Measurements from ENCODE around the gene HPSE2.
"Not testable (repeated sequence)": the region's sequence is repeated elsewhere in the genome, so short reads cannot be mapped to it uniquely, and the experiment has no call there.

Gene HPSE2

DNA sequence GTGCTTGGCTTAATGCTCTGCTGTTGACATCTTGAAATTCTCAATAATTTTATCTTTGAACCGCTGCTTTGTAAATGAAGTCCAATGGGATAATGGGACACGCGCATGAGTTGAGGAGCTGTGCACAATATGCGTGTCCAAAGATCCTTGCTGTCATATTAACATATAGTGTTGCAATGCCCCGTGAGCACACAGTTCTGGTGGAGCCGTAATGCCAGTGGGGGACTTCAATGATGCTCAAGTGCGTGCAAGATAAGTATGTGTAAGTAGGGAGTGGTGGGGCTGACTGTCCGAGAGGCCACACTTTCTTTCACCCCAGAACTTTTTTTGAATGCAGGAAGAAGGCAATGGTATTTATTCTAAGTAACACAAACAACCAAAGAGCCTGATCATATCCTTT is 711.5 kb downstream of the HPSE2 start:
- no peak for DNase-seq (ENCODE audit: extremely low read depth in 1 of 2, low read depth in 1 of 2)

DNA sequence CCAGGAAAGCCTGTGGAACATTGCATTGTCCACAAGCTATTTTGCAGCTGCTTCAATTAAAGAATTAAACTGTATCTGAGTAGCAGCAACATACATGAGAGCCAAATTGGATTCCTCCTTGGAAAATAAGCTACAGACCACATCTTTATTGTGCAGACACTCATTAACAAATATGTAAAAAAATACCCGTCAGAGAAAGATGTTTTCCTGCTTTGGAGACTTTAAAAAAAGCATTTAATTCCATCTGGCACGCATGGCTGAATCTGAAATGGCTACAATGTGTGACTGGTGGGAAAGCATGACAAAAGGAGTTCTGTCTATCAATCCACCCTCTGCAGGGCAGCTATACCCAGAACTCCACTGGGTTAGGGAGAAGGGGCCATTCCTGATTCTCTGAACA is 715.8 kb downstream of the HPSE2 start:
- DNase-seq (ENCODE audit: extremely low read depth in 1 of 2, low read depth in 1 of 2), result no peak

DNA sequence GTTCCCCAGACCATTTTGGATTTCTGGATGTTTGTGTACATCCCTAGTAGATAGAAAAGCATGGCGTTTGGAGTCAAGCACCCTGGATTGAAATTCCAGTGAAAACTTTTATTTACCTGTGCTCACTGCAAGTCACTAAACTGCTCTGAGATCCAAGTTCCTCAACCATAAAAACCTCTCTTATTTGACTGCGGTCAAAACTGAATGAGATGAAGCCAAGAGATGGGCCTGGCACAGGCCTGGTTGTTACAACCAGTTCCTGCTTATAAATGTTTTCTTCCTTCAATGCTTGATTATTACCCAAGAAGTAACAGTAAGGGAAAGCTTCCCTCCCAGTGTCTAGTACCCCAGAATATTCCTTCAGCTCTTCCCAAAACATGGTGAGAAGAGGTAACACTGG is 718.0 kb downstream of the HPSE2 start:
- no peak for DNase-seq (ENCODE audit: extremely low read depth in 1 of 2, low read depth in 1 of 2)

DNA sequence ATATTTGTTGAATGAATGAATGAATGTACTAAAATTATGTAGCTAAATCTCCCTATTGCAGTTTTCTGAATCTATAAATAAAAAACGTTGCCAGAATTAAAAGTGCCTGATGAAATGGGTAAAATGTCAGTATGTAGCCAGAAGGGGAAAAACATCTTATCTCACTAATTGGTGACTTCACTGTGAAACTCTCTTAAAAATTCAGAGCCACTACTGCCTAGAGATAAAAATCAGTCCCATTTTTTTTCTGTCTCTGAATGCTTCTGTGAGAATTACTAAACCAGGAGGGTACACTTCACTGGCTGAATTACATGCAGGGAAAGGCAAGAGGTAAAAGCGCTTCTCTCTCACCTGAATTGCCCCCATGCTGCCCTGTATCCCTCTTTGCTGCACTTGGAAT is 719.3 kb downstream of the HPSE2 start:
- no peak for DNase-seq (ENCODE audit: extremely low read depth in 1 of 2, low read depth in 1 of 2)

DNA sequence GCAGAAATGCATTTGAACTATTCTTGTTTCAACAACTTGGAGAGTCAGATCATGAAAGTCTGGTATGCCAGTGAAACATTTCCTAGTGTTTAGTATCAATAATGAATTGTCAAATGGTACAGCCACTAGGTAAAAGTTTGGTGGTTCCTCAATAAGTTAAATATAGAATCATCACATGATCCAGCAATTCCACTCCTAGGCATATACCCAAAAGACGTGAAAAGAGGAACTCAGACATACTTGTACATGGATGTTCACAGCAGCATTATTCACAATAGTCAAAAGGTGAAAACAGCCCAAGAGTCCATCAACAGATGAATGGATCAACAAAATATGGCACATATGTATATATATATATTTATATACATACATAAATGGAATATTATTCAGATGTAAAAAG is 721.9 kb downstream of the HPSE2 start:
- no peak for DNase-seq (ENCODE audit: extremely low read depth in 1 of 2, low read depth in 1 of 2)

DNA sequence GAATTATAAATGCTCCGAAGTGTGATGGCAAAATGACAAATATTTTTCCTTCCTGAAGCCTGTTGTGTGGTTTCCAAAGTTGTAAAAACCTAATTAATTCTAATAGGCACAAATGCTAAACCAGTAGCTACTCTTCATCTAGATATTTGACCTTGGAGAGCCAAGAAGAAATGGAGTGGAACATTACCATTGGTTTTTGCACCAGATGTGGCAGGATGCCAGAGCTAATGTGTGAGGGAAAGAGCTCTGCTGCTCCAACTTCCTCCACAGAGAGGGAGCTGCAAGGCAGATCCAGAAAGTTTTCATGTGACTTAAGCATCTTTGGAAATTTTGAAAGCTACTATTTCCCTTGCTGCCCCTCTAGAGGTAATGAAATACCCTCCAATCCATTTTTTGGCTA is 723.8 kb downstream of the HPSE2 start:
- DNase-seq (ENCODE audit: extremely low read depth in 1 of 2, low read depth in 1 of 2), result no peak

DNA sequence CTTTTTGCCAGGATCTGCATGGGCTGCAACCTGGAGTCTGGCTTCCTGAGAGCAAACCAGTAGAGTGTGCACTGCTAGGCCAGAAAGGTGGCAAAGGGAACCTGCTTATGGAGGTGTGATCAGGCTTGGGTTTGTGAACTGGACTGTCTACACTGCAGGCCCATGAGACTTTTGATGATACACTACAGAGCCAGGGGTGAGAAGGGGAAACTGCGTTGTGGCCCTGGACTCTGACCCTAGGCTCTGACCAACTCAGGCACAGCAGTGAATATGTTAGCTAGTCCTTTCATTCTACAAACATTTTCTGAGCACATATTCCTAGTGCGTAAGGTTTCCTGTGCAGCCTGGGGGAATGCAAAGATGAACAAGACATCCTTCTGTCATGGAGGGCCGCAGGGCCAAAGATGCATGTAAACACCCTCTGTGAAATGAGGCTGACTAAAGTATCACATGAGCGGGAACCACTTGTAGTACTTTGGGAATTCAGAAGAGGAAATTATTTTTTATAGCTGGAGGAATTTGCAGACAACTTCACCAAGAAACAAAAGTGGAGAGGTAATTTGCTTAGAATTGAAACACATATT is 725.1 kb downstream of the HPSE2 start:
- DNase-seq (ENCODE audit: extremely low read depth in 1 of 2, low read depth in 1 of 2), result no peak

DNA sequence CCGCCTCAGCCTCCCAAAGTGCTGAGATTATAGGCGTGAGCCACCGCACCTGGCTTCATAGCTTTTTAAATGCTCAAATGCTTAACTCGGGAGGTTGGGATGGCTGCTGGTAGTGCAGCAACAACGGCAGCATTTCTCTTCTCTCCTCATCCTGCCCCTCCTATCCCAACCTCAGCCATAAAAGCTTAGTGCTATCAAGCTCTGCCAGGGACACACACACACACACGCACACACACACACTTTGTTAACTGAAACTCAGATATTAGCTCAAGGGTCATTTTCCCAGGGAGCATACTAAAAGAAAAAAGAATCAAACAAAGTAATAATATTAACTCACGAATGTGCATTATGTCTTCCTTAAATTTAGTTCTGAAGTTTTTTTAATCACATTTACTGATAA is 725.9 kb downstream of the HPSE2 start:
- DNase-seq (ENCODE audit: extremely low read depth in 1 of 2, low read depth in 1 of 2), result no peak

DNA sequence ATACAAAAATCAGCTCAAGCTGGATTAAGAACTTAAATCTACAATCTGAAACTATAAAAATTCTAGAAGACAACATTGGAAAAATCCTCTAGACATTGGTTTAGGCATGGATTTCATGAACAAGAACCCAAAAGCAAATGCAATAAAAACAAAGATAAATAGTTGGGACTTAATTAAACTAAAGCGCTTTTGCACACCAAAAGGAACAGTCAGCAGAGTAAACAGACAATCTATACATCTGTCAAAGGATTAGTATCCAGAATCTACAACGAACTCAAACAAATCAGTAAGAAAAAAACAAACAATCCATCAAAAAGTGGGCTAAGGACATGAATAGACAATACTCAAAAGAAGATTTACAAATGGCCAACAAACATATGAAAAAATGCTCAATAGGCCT is 733.1 kb downstream of the HPSE2 start:
- DNase-seq (ENCODE audit: extremely low read depth in 1 of 2, low read depth in 1 of 2), result not testable (repeated sequence)

DNA sequence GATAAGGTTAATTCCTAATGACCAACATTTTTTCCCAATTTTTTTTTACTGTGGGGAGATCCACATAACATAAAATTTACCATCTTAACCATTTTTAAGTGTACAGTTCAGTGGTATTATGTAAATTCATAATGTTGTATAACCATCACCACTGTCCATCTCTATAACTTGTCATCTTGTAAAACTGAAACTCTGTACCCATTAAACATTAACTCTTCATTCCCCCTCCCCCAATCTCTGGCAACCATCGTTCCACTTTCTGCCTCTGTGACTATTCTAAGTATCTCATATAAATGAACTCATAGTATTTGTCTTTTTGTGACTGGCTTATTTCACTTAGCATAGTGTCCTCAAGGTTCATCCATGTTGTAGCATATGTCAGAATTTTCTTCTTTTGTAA is 742.9 kb downstream of the HPSE2 start:
- DNase-seq (ENCODE audit: extremely low read depth in 1 of 2, low read depth in 1 of 2), result no peak

DNA sequence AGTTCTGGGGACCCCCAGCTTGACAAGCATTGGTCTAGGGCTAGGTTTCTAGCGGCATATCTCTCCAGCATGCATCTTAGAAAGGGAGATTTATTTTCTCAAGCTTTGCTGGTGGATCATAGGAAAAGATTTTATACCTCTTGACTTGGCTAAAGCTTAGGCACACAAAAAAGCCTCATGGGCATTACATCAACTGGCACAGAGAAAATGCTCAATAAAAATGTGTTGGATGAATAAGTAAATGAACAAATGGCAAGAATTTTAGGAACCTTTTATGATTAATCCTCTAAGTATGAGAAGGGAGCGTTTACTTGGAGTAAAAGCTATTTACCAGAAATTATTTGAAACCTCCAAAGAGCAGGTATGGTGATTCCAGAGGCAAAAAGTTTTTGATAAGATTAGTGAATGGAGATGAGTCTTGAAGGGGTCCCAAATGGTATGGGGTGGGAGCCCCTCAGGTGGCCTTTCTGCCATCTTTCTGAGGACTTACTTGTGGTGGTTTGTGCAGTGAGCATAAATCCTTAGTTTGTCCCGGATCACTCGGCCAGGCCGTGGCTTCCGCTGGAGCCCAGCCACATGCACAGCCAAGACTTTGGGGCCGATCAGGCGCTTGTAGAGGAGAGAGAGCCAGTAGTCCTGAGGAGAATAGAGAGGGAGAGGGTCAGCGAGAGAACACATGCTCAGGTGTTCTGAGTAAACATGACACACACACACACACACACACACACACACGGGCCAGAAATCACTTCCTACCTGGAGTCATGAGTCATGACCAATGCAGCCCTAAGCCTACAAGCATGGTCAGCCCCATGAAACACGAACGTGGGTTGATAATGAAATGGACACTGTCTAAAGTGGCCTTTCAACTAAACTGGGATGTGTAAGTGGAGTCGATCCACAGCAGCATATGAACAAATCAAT is 745.8 kb downstream of the HPSE2 start:
- no peak for DNase-seq (ENCODE audit: extremely low read depth in 1 of 2, low read depth in 1 of 2)

DNA sequence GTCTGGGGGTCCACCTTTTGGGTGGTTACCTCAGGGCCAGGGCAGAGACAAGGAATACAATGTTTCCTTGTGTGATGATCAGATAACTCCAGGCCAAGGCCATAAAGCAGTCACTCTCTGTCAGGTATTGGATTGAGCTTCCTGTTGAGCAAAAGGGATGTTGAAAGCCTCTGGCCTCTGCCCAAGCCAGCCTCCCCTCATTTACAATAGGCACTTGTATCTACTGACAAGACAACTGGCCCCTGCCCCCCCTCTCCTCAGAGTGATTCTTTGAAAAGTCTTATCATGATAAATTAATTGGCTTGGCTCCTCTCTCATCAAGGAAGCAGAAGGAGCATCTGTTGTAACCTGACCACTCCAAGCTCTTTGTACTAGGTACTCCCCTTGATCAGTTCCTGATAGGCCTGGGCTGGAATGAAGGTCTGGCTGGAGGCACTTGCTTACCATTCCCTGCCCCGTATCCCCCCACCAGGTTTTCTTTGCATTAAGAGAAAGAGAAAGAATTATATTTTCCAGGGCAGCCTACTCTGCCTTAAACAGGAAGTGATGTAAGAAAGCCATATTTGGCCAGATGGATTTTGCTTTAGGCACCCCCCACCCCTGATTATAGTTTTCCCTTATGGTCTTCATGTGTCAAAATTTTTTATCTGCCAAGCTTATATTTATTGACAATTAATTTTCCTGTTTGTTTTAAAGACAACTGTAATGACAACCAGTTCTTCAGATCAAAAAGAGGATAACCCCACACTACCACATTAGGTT is 746.8 kb downstream of the HPSE2 start:
- no peak for DNase-seq (ENCODE audit: extremely low read depth in 1 of 2, low read depth in 1 of 2)

DNA sequence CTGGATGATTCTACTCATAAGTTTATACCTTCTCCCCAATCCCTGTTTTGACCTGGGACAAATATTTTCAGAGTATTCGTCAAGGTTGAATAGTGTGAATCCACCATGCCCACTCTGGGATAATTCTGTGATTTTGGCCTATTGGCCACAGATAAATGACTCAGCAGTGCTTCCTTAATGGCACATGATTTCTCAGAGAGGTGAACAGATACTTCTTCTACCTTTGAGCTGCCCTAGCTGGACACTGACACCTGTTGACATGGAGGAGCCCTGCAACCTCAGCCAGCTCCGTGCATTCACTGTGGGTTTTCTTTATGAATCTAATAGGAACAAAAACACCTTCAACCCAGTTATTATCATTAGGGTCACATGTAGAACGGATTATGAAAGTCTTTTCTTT is 748.0 kb downstream of the HPSE2 start:
- no peak for DNase-seq (ENCODE audit: extremely low read depth in 1 of 2, low read depth in 1 of 2)

DNA sequence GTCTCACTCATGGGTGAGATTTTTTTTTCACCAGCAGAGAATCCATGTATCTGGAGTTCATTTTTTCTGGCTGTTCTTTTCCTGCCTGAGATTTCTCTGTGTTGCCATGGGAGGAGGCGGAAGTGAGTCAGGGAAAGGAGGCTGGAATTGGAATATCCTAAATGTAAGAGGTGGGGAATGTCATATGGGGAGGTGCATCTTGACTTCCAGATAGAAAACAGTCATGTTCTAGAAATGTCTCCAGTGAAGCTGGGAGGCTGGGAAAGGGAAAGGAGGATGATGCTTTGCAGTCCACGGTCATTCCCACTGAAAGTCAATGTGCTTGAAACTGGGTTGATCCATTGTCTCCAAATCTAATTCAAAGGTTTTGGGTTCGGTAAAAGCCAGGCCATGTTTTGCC is 749.2 kb downstream of the HPSE2 start:
- no peak for DNase-seq (ENCODE audit: extremely low read depth in 1 of 2, low read depth in 1 of 2)

DNA sequence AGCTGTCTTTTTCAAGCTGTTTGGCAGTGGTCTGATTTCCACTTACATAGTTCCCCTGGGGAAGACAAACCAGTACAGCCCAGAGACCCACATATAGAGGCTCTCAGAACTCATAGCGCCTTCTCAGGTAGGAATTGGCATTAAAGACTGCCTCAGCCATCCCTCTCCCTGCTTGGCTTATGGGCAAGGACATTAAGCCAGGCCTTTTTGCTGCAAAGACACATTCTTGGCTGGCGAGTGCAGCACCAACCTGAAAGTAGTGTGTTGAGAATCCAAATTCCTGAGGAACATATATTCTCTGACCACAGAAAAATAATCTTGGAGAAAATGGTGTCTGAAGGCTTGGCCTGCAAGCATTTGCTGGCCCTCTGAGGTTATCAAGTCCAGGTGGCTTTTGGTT is 749.7 kb downstream of the HPSE2 start:
- no peak for DNase-seq (ENCODE audit: extremely low read depth in 1 of 2, low read depth in 1 of 2)

DNA sequence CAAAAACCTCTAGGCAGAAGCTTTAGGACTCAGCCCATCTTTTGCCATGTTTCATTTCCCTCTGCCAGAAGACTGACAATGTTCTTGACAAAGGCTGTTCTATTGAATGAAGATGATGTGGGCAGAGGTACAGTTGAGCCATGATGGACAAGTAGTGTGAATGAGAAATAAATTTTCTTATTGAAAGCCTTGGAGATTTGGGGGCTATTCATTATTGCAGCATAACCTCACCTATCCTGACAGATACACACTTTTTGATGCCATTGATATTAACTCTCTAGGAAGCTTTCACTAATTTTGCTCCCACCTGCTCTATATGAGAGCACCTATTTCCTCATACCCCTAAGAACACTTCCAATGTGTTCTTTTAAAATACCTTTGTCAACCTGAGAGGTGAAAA is 752.0 kb downstream of the HPSE2 start:
- DNase-seq (ENCODE audit: extremely low read depth in 1 of 2, low read depth in 1 of 2), result no peak

DNA sequence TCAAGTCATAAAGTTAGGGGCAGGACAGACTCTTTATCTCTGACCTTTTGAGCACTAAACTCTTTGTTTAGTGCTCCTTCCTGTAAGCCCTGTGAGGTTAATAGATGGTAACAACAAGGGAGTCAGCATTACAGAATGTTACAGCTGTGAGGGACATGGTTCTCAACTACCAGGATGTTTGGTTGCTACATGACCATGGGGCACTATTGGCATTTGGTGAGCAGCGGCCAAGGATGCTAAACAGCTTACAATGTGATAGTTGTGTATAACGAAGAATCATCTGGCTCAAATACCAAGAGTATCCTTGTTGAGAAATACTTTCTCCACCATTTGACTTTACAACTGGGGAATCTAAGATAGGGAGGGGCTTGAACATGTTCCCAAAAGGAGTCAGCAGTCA is 753.6 kb downstream of the HPSE2 start:
- no peak for DNase-seq (ENCODE audit: extremely low read depth in 1 of 2, low read depth in 1 of 2)

DNA sequence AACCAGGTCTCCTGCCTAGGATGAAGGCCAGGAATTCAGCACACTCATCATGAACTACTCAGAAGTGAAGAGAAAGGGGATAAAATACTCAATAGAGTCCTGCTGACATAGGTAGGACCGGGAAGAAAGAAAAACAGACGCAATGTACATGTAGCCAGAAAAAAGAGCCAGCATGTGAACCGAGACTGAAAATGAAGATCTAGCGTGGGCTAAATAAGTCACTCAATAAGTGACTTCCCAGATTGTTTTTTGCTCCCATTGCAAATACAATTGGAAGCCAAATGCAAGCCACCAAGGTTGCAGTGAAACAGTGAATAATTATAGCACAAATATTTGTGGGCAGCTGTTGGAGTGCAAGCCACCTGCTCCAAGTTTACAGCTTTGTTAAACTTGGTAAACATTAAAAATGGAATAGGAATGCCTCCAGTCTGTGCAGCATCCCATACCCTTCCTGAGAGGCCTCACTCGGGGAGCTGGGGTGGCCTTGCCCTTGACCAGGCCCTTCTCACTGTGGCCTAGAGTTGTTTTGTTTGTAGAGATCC is 754.2 kb downstream of the HPSE2 start:
- DNase-seq (ENCODE audit: extremely low read depth in 1 of 2, low read depth in 1 of 2), result no peak

DNA sequence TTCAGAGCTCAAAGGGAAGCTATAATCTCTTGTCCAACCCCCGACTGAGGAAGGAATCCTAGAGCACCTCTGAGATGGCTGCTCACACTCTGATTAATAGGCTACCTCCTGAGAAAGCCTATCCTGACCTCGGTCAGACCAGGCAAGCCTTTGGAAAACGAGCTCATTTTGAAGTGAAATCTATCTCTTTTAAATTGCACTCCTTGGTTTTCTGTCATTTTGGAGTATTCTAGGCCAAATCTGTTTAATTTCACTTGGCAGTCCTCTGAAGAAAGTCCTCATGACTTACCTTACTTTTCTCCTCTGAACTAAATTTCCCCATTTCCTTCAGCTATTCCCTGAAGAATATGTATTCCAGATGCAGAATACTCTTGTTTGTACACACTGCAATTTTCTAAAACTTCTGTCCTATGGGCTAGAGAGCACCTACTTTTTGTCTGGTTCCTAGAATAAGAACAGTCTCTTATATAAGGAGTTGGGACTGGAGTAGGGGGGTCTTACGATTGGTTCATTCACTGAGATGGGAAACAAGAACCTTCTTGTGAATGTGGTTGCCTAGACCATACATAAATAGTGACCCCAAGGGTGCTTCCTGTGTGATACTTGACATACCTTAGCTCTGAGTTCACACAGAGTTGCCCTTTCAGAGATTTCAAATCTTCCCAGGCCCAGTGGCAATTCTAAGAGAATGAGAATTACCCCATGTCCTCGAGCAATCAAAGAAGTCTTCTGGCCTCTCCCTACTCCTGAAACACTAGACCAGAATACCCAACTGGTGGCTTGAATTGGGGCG is 757.0 kb downstream of the HPSE2 start:
- no peak for DNase-seq (ENCODE audit: extremely low read depth in 1 of 2, low read depth in 1 of 2)

DNA sequence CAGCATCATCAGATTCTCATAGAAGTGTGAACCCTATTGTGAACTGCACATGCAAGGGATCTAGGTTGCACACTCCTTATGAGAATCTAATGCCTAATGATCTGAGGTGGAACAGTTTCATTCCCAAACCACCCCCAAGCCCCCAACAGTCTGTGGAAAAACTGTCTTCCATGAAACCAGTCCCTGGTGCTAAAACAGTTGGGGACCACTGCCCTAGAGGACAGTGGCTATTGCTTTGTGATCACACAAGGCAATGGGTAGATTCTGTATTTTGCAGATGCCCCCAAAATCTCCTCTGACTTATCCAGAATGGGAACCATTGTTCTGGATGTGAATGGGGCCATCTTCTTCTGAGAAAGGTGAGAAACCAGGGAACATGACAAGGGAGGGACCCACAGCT is 757.8 kb downstream of the HPSE2 start:
- DNase-seq (ENCODE audit: extremely low read depth in 1 of 2, low read depth in 1 of 2), result no peak

DNA sequence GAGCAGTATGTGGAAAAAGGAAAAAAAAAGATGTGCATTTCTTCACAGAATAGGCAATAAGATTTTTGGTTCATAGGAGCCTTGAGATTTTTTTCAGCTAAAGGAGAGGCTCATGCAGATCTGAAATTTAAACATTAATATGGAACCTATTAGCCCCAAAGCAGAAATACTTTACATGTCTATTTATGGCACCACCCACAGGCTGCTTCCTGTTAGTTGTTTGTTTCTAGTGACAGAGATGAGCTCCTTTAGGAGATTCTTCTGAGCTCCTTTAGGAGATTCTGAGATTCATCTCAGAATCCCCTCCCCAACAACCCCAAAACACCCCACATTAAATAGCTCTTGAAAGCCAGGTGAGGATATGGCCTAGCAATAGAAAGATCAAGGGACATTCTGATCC is 761.0 kb downstream of the HPSE2 start:
- DNase-seq (ENCODE audit: extremely low read depth in 1 of 2, low read depth in 1 of 2), result no peak
